SU-DHL-6 (cell line): Measurements from ENCODE around the gene PLEKHA7.

Experiments
- H2AFZ ChIP-seq: fragments of 200-600 bp; sonication (generic); 2 replicates; pipeline ENCODE4 v1.6.1; 2014; ENCODE audit warnings: low read depth, mild to moderate bottlenecking, moderate library complexity, mixed read lengths, antibody characterized with exemption, low read length; ENCODE audit not compliant: severe bottlenecking
- H3F3A ChIP-seq: fragments of 200-600 bp; shearing (Covaris generic); 2 replicates; pipeline ENCODE4 v1.6.0; 2016; ENCODE audit warnings: antibody characterized with exemption, mild to moderate bottlenecking; ENCODE audit not compliant: insufficient read depth
- H3K27ac ChIP-seq: fragments of 200-600 bp; sonication (generic); 2 replicates; pipeline ENCODE4 v1.5.1; 2016; ENCODE audit warnings: low read depth, mild to moderate bottlenecking, low read length, moderate library complexity, mixed read lengths
- H3K27me3 ChIP-seq: fragments of 200-600 bp; sonication (generic), shearing (Covaris generic); 2 replicates; pipeline ENCODE4 v1.6.0; 2014; ENCODE audit warnings: mild to moderate bottlenecking, low read length
- H3K36me3 ChIP-seq: fragments of 200-600 bp; sonication (generic); 2 replicates; pipeline ENCODE4 v1.6.1; 2014; ENCODE audit warnings: mild to moderate bottlenecking, low read length, mixed read lengths
- H3K4me2 ChIP-seq: fragments of 300-600, 200-600 bp; shearing (Covaris generic), sonication (generic); 2 replicates; pipeline ENCODE4 v1.6.0; 2014; ENCODE audit warnings: low read length, low read depth, mild to moderate bottlenecking; ENCODE audit not compliant: poor library complexity, severe bottlenecking
- H3K4me3 ChIP-seq: fragments of 200-600 bp; sonication (generic); 2 replicates; pipeline ENCODE4 v1.5.1; 2014; ENCODE audit warnings: antibody characterized with exemption, low read length, mild to moderate bottlenecking, mixed read lengths; ENCODE audit not compliant: insufficient read depth, poor library complexity, severe bottlenecking
- H3K79me2 ChIP-seq: fragments of 200-600 bp; sonication (generic); 2 replicates; pipeline ENCODE4 v1.6.1; 2014; ENCODE audit warnings: mild to moderate bottlenecking, low read length, moderate library complexity; ENCODE audit not compliant: insufficient read depth
- H3K9ac ChIP-seq: fragments of 200-600 bp; sonication (generic); 2 replicates; pipeline ENCODE4 v1.7.0; 2014; ENCODE audit warnings: mild to moderate bottlenecking, low read length
- H3K9me2 ChIP-seq: fragments of 200-600 bp; sonication (generic); replicated peaks from 2 replicates; pipeline ENCODE4 v1.6.1; 2014; ENCODE audit warnings: low read length; ENCODE audit not compliant: insufficient read depth
- H3K9me3 ChIP-seq: fragments of 200-600 bp; sonication (generic); 2 replicates; pipeline ENCODE4 v1.6.1; 2014; ENCODE audit warnings: low read length, mixed read lengths; ENCODE audit not compliant: insufficient read depth
- H4K20me1 ChIP-seq: fragments of 200-600 bp; sonication (generic); 2 replicates; pipeline ENCODE4 v1.6.1; 2014; ENCODE audit warnings: low read depth, mild to moderate bottlenecking, antibody characterized with exemption, low read length, moderate library complexity, mixed read lengths
- CTCF ChIP-seq: fragments of 200-600 bp; sonication (generic); IDR thresholded peaks from one replicate; pipeline ENCODE4 v1.5.1; 2017; ENCODE audit warnings: antibody characterized with exemption, mild to moderate bottlenecking, low read length, moderate library complexity; ENCODE audit not compliant: insufficient read depth, poor library complexity, severe bottlenecking
- EZH2phosphoT487 ChIP-seq: fragments of 200-600 bp; sonication (generic), shearing (Covaris generic); conservative IDR thresholded peaks from 2 replicates; pipeline ENCODE4 v1.6.1; 2018; ENCODE audit warnings: mild to moderate bottlenecking, antibody characterized with exemption, low read length, moderate library complexity, mixed read lengths

Gene PLEKHA7

GRCh38 chr11:16814410-16815046 lies 199.7 kb downstream of the PLEKHA7 start:
- no peaks in the 10 kb centered on the region for H3K9me2 ChIP-seq
- H3F3A ChIP-seq = no peaks in the 10 kb centered on the region
- H3K79me2 ChIP-seq = no peaks in the 10 kb centered on the region
- no peak overlapping the region for H3K27ac ChIP-seq
- no peaks in the 10 kb centered on the region for H4K20me1 ChIP-seq
- H2AFZ ChIP-seq = no peak overlapping the region
- H3K4me2 ChIP-seq = no peak overlapping the region
- H3K27me3 ChIP-seq = no peaks in the 10 kb centered on the region
- H3K36me3 ChIP-seq = no peaks in the 10 kb centered on the region
- TF ChIP-seq EZH2phosphoT487 (no peak), CTCF (no peak)
- H3K9ac ChIP-seq = no peak overlapping the region
- no peaks in the 10 kb centered on the region for H3K9me3 ChIP-seq
- no peak overlapping the region for H3K4me3 ChIP-seq

GRCh38 chr11:16813126-16813525 lies 201.1 kb downstream of the PLEKHA7 start:
- no peak overlapping the region for H3K4me2 ChIP-seq
- H4K20me1 ChIP-seq = no peaks in the 10 kb centered on the region
- no peaks in the 10 kb centered on the region for H3F3A ChIP-seq
- no peaks in the 10 kb centered on the region for H3K9me3 ChIP-seq
- no peak overlapping the region for H3K9ac ChIP-seq
- TF ChIP-seq EZH2phosphoT487 = no peak
- no peak for TF ChIP-seq CTCF
- no peaks in the 10 kb centered on the region for H3K9me2 ChIP-seq
- H3K27me3 ChIP-seq = no peaks in the 10 kb centered on the region
- H2AFZ ChIP-seq = no peak overlapping the region
- H3K36me3 ChIP-seq = no peaks in the 10 kb centered on the region
- no peak overlapping the region for H3K4me3 ChIP-seq
- no peak overlapping the region for H3K27ac ChIP-seq
- no peaks in the 10 kb centered on the region for H3K79me2 ChIP-seq

- no peak overlapping the region for H3K4me3 ChIP-seq
- H4K20me1 ChIP-seq = no peaks in the 10 kb centered on the region
- no peaks in the 10 kb centered on the region for H3F3A ChIP-seq
- no peaks in the 10 kb centered on the region for H3K79me2 ChIP-seq
- H3K27ac ChIP-seq = no peak overlapping the region
- TF ChIP-seq EZH2phosphoT487 (no peak), CTCF (no peak)
- H3K4me2 ChIP-seq = no peak overlapping the region
- H3K36me3 ChIP-seq = no peaks in the 10 kb centered on the region
- no peak overlapping the region for H2AFZ ChIP-seq
- no peaks in the 10 kb centered on the region for H3K27me3 ChIP-seq
- no peak overlapping the region for H3K9ac ChIP-seq
- no peaks in the 10 kb centered on the region for H3K9me2 ChIP-seq
- no peaks in the 10 kb centered on the region for H3K9me3 ChIP-seq
Observed at GRCh38 chr11:16812274-16812673, 201.9 kb downstream of the PLEKHA7 start.
